RWPE1 (cell line): ENCODE measurements around the gene ARVCF.

Experiments
- CTCF ChIA-PET: fragments of 350-600 bp; sonication (Branson Sonifier 250); formaldehyde crosslinking; extraction: SDS; loops from one replicate; lab custom pipeline; 2021; lab: Yijun Ruan, JAX
- POLR2A ChIA-PET: fragments of 400-600 bp; formaldehyde crosslinking; extraction: SDS; loops from one replicate; lab custom pipeline; 2020; ENCODE audit warnings: antibody characterized with exemption; ENCODE audit not compliant: low non-redundant PET; lab: Yijun Ruan, JAX
- DNase-seq: peaks from one replicate; pipeline ENCODE4 v3.0.0; 2012; ENCODE audit warnings: low spot score
- H3K27ac ChIP-seq: fragments of 450-650 bp; 2 replicates; pipeline ENCODE4 v1.5.1; 2017
- CTCF ChIP-seq: fragments of 450-650 bp; conservative IDR thresholded peaks from 2 replicates; pipeline ENCODE4 v1.5.1; 2017; ENCODE audit warnings: low read depth, mild to moderate bottlenecking

The ARVCF gene

GRCh38 chr22:19967850-19968449 is 48.7 kb downstream of the ARVCF start:
- TF ChIP-seq CTCF = no peak
- ChIA-PET POLR2A (no interaction called here), CTCF (no interaction called here)
- no peak for DNase-seq
- peak overlapping the region; percentile 42 for H3K27ac ChIP-seq

- ChIA-PET CTCF (no interaction called here), POLR2A (interaction anchor here (0.7 kb wide), 1 partner anchor 376 kb away, joined by 9 read pairs; no protein-coding TSS in a partner anchor)
- peak overlapping the region; percentile 42 for H3K27ac ChIP-seq
- TF ChIP-seq CTCF = no peak
- DNase-seq = no peak
Observed at GRCh38 chr22:19966908-19967750, 49.5 kb downstream of the ARVCF start.

GRCh38 chr22:19965771-19966709 is 50.6 kb downstream of the ARVCF start:
- peak overlapping the region; percentile 78 for H3K27ac ChIP-seq
- no peak for DNase-seq
- TF ChIP-seq CTCF = no peak
- ChIA-PET POLR2A (interaction anchor here (0.7 kb wide), 1 partner anchor 375 kb away, joined by 9 read pairs; no protein-coding TSS in a partner anchor), CTCF (interaction anchor here (0.6 to 0.9 kb wide), 3 partner anchors 34 to 293 kb away, joined by 3 read pairs; no protein-coding TSS in a partner anchor)

GRCh38 chr22:19964701-19965386 is 51.8 kb downstream of the ARVCF start:
- peak overlapping the region; percentile 78 for H3K27ac ChIP-seq
- CTCF ChIA-PET = interaction anchor here (0.9 kb wide), 1 partner anchor 48 kb away, joined by 3 read pairs; no protein-coding TSS in a partner anchor
- no peak for DNase-seq
- POLR2A ChIA-PET = no interaction called here
- TF ChIP-seq CTCF = no peak

GRCh38 chr22:19963863-19964642 is 52.6 kb downstream of the ARVCF start:
- ChIA-PET CTCF (no interaction called here), POLR2A (no interaction called here)
- H3K27ac ChIP-seq = peak overlapping the region; percentile 78
- no peak for TF ChIP-seq CTCF
- no peak for DNase-seq
